ENCODE measurements around the gene UMODL1. TPM values are rescaled to one million over a fixed set of nuclear protein-coding genes. Genes with fewer than 3 reads are reported as not detected.

UMODL1 gene
- polyA plus RNA-seq, 3 donors, result 0.04 to 0.31 TPM; not detected in 1

DNA sequence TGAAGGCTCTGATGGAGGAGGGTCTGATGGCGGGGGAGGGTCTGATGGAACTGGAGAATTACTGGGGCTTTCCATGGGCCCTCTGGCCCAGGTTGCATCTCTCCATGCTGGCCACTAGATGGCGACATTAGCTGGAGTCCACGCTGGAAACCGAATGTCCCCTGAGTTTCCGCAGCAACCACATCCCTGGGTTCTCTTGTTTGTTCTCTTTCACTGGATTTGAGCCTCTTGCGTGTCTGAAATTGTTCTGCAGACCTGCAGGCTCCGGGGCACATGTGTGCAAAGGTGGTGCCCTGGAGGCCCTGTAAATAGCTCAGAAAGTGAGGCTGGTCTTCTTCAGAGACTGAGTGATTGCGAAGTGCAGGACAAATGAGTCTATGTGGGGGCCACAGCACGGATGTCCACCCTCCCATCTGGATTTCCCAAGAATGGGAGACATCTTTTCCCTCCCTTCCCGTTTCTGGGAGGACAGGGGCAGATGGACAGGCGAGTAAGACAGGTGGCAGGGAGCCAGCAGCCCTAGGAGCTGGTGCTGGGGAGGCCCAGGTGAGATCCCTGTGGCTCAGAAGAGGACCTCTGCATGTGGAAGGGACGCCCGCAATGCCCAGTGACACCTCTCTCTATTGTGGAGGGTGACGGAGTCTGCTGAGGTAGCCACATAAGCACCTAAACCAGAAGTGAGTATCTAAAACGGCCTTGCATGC lies 74.6 kb downstream of the UMODL1 start:
- peak in 1 of 3 donors; percentile 61 for DNase-seq (ENCODE audit: low read depth in 3 of 3, low spot score in 2 of 3)

DNA sequence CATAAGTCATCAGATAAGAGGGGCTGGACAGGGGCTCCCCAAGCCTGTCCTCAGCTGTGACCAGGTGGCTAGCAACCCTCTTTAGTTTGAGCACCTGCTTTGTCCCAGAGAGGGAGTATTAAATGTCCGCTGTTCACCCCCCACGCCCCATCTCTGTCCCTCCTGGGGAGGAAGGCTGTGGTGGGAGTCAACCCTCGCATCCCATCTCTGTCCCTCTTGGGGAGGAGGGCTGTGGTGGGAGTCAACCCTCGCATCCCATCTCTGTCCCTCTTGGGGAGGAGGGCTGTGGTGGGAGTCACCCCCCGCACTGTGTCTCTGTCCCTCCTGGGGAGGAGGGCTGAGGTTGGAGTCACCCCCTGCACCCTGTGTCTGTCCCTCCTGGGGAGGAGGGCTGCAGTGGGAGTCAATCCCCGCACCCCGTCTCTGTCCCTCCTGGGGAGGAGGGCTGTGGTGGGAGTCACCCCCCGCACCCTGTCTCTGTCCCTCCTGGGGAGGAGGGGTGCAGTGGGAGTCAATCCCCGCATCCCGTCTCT lies 75.2 kb downstream of the UMODL1 start:
- DNase-seq (ENCODE audit: low read depth in 3 of 3, low spot score in 2 of 3), result no peak

DNA sequence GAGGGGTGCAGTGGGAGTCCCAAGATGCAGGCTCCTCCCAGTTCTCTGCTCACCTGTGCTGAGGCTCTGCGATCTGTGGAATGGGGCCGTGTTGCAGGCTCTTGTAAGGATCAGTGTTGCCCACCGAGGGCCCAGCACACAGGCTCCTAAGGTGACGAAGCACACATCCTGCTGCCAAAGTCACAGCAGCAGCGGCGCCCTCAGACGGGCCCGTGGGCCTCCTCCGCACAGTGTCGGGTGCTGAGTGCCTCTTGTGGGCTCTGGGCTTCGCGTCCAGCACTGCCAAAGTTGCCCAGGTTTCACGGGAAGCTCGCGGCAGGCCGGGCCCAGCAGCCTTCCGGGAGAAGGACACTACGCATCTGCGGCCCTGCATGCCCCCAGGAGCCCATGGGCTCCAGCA lies 75.7 kb downstream of the UMODL1 start:
- no peak for DNase-seq (ENCODE audit: low read depth in 3 of 3, low spot score in 2 of 3)

DNA sequence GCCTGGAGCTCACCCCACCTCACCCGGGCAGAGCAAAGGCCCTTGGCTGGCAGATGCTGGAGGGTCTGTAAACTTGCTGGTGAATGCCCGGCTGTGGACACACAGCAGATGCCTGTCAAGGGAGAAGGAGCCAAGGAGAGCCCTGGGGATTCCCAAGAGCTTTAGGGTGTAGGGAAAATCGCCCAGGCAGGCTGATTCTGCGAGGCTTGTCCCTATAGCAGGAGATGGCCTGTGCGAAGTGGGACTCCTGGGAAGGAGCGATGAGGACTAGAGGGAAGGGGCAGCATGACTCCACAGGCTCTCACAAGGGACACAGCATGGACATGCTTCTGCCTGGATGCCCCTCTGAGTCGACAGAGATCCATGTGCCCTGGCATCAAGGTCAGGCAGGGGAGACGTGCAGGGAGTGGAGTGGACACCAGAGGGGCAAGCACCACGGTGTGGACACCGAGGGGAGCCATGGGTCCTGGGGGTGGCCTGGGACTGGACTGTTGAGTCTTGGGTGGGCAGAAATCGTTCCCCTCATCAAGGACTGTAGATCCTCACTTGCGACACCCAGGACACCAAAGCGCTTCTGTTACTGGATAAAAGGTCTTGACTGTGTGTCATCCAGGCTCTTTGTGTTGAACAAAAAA lies 76.4 kb downstream of the UMODL1 start:
- no peak for DNase-seq (ENCODE audit: low read depth in 3 of 3, low spot score in 2 of 3)

DNA sequence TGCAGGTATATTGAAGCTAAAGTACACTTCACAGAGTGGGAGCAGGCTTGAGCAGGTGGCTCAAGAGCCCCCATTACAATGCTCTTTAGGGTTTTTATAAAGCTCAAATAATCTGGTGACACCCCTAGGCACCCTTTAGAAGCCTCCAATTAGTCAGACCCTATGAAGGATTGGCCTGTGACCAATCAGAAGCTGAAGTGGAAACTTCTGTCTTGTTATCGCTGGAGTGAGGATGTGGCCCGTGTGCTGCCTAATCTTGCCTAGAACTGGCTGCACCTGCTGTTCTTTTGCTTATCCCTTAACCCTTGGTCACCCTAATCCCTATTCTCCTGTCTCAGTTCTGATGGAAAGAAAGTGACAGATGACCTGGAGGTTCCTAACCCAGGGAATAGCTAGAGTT lies 77.0 kb downstream of the UMODL1 start:
- no peak for DNase-seq (ENCODE audit: low read depth in 3 of 3, low spot score in 2 of 3)

DNA sequence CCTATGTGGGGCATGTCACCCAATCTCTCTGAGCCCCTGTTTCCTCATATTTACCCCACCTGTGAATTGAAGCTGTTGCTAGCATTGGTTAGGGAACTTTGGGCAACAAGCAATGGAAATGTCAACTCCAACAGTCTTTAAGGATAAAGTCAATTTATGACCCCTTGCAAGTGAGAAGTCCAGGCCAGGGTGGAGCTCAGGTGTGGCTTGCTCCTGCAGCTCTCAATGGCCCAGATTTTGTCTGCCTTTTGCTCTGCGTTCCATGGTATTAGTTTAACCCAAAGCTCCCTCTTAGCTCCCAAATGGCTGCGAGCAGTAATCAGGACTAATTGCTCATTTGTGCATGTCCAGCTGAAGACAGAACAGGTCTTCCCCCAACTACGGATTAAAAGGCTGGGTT lies 77.5 kb downstream of the UMODL1 start:
- DNase-seq (ENCODE audit: low read depth in 3 of 3, low spot score in 2 of 3), result no peak

DNA sequence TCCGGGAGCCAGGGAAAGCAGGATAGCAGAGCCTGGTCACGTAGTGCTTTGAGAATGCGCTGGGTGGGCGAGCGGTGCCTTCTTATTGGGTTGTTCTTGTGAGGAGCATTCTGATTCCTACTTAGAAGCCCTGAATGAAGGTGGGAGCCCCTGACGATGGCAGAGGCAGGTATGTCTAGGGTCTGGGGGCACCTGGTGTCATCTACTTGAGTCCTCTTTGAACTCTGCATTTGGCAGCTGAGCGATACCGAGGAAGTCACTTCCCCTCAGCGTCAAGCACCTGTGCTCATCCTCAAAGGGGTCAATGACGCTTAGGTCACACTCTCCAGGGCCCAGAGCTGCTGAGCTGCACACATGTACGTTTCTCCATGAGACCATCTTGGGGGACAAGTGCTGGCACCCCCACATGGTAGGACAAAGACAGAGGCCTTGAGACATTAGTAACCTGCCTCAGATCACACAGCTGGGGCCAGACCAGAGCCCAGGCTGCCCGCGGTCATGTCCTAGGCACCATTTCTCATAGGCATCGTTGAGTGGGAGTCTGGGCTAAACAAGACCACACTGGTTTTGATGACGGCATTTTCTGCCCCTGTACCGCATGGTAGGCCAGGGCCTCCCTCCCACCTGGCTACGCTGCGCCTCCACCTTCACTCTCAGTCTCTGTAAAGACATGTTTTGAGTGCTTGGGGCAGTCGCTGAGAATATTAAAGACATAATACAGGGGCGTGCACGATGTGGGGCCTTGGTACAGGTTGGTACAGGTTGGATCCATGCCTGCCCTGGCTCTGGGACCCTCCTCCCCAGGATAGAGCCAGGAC lies 78.7 kb downstream of the UMODL1 start:
- no peak for DNase-seq (ENCODE audit: low read depth in 3 of 3, low spot score in 2 of 3)

DNA sequence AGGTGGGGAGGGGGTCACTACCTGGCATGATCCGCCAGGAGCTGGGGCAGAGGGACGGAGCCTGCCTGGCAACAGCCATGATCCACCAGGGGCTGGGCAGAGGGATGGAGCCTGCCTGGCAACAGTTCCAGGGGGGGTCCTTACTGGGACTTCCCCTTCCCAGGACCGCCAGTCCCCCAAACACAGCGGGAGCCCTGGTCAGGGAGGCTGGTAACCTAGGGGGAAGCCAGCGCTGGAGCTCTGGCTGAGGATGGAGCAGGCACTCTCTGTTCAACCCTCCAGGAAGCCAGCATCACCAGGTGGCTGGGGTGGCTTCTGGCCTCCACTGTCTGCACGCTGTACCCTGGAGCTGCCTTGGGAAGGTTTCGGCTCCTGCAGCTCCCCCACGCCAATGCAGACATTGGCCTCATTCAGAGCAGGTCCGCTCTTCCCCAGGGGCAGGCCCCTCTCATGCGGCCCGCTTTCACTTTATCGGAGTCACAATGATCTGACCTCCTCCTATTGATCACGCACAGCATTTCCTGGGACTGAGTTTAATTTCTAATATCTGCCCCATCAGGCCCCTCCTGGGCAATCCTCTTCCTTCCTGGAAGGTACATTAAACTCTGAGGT lies 79.5 kb downstream of the UMODL1 start:
- DNase-seq (ENCODE audit: low read depth in 3 of 3, low spot score in 2 of 3), result no peak

DNA sequence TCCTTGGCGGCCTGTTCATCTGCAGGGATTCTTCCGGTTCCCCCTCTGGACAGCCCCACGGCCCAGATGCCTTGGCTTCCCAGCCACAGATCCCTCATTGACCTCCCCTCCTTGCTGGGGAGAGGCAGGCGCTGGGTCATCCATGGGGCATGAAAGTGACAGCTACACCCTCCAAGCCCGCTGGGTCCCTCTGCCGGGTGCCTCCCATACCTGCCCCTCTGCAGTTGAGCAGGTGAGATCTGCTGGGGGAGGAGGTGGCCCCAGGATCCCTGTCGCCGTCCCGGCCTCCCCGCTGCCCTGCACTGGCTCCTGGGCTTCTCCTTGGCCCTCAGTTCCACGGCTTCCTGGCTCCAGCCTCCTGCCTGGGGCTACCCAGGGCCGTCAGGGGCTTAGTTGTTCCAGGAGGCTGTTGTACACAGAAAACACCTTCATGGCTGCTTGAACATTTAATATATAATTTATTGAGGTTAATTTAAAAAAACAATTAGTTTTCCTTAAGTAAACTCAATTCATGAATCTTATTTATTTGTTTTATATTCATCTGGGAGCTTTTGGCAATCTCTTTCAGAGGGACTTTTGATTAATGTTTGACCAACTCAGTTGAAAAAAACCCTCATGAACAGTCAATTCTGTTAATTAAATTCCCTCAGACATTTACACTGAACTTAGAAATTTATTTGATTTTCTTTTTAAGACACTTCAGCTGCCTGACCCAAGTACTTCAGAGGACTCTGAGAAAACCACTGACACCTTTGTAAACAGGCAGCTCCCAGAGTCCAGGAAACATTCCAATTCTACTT lies 80.2 kb downstream of the UMODL1 start:
- no peak for DNase-seq (ENCODE audit: low read depth in 3 of 3, low spot score in 2 of 3)

DNA sequence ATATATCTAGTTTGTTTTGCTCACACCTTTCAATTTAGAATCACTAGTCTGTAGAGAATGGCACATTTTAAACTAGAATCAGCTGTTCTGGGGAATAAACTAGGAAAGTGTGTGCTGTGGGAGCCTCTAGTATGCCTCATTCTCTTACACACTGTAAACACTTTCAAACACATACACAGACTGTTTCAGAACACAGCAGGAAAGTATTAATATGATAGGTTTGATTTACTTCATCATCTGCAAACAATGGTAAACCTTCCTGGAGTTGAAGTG lies 80.8 kb downstream of the UMODL1 start:
- no peak for DNase-seq (ENCODE audit: low read depth in 3 of 3, low spot score in 2 of 3)

DNA sequence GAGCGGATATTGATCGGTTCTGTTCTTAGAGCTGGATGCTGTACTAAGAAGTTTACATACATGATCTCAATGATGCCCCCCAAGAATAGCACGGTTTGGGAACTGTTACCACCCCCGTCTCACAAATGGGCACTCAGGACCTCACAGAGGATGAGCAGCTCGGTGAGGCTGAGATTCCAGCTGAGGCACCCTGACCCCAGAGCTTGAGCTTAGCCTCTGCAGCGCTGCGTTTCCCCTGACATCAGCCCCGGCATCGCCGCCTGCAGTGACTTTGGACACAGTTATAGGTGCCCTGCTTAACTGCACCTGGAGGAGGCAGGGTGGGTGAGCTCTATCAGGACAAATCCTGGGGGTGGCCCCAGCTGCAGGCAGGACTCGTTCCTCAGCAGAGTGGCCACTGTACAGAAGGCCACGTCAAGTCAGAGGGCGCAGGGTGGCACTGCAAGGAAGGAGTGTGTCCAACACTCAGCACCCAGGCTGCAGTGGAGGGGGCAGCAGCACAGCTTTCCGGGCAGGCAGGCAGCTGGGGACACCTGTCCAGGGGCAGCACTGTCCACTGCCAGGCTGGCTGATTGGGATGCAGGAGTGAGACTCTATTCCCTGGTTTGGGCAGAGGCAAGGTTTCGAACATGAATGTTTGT lies 82.0 kb downstream of the UMODL1 start:
- no peak for DNase-seq (ENCODE audit: low read depth in 3 of 3, low spot score in 2 of 3)

DNA sequence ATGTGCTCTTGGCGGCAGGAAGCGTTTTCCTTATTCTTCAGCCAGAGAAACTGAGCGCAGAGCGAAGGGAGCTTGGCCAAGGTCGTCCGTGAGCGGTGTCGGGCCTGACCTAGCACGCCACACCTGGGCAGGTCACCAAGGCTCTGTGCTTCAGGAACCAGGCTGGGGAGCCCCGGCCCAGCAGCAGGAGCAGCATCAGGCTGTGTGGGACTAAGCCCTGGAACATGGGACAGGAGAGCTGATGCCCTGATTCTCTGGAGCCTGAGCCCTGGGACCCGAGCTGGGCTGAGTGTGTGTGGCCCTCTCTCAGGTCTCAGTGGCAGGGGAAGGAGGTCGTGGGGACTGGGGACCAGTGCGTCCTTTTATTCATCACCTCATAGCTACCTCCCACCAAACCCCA lies 82.6 kb downstream of the UMODL1 start:
- DNase-seq (ENCODE audit: low read depth in 3 of 3, low spot score in 2 of 3), result no peak

DNA sequence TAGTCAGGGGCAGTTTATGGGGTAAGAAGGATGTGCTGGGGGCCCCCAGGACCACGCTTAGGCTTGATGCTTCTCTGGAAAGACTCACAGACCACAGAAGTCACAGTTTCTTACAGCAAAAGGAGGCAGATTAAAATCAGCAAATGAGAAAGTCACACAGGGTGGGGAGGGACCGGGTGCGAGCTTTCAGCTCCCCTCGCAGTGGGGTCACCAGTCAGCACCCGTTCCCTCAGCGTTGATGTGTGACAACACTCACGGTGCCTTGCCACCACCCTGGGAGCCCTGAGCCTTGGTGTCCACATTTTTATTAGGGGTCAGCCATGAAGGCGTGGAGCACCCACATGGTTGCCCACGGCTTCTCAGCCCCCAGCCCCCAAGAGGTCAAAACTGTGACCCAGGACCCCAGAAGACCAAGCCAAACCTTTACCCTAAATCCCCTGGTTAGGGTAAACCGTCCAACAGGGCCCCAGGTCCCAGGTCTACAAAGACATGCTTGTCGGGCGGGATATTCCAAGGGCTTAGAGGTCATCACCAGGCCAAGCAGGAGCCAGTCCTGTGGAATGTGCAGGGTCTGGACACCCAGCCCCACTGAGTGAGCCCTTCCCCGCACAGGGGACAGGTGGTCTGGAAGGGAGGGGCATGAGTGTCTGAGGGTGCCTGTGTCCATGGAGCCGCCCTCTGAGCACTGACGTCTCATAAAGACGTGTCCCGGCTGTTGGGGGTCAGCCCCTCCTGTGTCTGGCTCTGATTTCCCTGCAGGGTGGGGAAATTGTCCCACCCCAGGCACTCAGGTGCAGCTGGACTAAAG lies 83.3 kb downstream of the UMODL1 start:
- DNase-seq (ENCODE audit: low read depth in 3 of 3, low spot score in 2 of 3), result no peak

DNA sequence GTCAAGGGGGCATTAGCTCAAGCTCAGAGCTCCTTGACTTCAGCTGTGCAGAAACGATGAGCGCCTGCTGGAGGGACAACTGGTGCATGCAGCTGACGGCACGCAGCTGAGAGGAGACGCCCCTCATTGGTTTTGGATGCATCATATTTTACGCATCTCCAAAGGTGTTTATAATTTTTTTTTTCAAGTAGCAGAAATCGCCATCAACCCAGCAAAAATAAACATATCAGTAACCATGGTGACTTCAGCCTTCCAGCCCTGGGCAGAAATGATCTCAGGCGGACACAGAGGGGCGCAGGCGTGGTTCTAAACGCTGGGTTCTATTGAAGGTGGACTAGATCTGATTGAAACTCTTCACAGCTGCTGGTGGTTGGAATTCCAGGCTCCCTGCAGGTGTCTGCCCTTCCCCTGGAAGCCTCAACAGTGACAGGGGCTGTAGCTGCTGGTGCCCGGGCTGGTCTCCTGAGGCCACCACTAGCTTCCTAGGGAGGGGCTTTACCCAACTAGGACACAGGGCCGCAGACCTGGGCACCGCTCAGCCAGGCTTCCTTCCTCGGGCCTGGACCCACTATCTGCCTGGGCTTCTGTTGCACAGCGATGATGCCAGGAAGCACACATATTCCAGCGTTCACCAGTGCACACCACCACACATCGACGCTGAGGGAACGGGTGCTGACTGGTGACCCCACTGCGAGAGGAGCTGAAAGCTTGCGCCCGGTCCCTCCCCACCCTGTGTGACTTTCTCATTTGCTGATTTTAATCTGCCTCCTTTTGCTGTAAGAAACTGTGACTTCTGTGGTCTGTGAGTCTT lies 84.1 kb downstream of the UMODL1 start:
- no peak for DNase-seq (ENCODE audit: low read depth in 3 of 3, low spot score in 2 of 3)

DNA sequence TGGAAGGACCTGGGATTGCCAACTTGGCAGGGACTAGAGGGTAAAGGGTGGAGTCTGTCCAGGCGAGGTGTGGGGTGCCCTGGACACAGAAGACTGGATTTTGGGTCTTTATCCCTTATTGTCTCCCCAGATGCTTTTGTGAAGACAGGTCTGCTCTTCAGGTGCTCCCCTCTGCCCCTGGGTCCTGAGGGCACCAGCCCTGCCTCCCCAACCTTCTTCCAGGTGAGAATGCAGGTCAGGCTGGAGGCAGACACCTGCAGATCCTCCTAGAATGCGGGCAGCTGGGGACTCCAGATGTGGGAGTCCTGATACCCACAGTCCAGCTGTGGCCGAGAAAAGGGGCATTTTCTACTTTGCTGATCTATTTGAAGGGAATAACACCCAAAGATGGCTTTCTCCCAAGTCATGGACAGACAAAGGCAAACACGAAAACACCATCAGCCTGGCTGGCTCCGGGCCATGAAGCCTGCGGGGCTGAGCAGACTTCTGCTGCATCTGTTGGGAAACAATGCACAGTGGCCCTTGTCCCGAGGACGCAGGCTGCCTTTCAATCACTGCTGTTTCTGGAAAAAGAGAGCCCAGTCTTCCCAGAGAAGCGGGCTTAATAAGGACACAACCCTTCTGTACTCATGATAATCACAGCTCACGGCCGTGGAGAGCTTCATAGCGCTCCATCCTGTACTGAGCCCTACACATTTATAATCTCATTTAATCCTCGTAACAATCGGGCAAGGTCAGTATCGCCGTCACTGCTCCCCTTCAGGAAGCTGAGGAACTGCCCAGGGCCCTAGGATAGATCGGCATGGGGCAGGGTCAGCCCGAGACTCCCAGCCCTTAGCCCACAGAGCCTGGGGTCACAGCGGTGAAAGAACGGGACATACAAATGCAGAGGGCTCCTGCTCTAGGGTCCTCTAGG lies 85.8 kb downstream of the UMODL1 start:
- DNase-seq (ENCODE audit: low read depth in 3 of 3, low spot score in 2 of 3), result no peak

DNA sequence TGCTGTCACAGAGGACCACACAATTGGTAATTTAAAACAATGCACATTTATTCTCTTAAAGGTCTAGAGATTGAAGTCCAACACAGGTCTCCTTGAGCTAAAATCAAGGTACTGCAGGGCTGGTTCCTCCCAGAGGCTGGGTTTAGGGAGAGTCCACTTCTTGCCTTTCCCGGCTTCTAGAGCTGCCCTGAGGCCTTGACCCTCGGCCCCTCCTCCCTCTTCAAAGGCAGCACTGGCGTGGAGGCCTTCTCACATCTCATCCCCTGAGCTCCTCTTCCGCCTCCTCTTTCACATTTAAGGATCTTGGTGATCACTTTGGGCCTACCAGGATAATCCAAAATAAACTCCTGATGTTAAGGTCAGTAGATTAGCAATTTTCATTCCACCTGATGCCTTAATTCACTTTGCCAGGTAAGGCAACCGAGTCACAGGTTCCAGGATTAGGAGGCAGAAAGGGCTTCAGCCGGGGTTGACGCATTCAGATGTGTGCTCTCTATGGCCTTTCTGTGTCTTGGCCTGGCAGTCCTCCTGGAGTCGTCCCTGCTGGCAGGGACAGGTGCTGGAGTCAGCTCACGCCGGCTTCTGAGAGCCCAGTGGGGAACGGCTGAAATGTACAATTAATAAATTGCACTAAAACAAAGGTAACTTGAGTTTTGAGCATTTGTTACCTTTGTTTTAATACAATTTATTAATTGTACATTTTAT lies 86.6 kb downstream of the UMODL1 start:
- no peak for DNase-seq (ENCODE audit: low read depth in 3 of 3, low spot score in 2 of 3)

DNA sequence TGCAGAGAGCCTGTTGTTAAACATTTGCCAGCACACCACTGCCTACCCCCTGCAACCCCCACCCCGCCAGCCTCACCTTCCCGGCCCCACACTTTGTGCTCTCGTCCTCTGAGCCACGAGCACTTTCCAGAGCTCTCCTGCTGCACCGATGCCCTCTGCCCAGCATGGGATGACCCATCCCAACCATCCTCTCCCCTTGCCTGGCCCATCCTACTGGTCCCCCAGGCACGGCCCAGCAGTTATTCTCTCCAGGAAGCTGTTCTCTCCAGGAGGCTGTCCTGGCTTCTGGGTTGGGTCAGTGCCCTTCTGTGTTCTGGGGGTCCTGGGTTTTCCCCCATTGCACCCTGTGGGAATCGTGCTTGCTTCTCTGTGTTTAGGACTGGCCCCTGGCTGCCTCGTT lies 87.7 kb downstream of the UMODL1 start:
- DNase-seq (ENCODE audit: low read depth in 3 of 3, low spot score in 2 of 3), result no peak

Data from right renal cortex interstitium (tissue), 3 donors.